Esophagus squamous epithelium (tissue), 4 donors: ENCODE results near the gene PSG3.
"Not testable (repeated sequence)": the region's sequence is repeated elsewhere in the genome, so short reads cannot be mapped to it uniquely, and the experiment has no call there.

ENCODE experiments used
- CTCF ChIP-seq, 6 experiments: fragments of 450-650 bp in 4 of 6; fragments of 200-600 bp in 2 of 6; sonication (generic) in 2 of 6; IDR thresholded peaks; one replicate each; pipeline ENCODE4 v1.5.1; 2016 to 2019; ENCODE audit warnings: antibody characterized with exemption in 6 of 6, mild to moderate bottlenecking in 4 of 6, moderate library complexity in 4 of 6
- POLR2A ChIP-seq, 4 donors: fragments of 450-650 bp; IDR thresholded peaks; one replicate each; pipeline ENCODE4 v1.6.1; 2017; ENCODE audit warnings: antibody characterized with exemption in 4 of 4, mild to moderate bottlenecking in 4 of 4, moderate library complexity in 3 of 4

GRCh38 chr19:42776750-42777612, 36.7 kb upstream of the PSG3 start:
- peak; percentile 21 to 70 (median 60) for TF ChIP-seq CTCF (IDR thresholded peaks at IDR 0.05)
- not testable (repeated sequence) for TF ChIP-seq POLR2A (IDR thresholded peaks at IDR 0.05)
